HG03354 (cell line): ENCODE data around the gene IGSF23.
"Not testable (repeated sequence)": the region's sequence is repeated elsewhere in the genome, so short reads cannot be mapped to it uniquely, and the experiment has no call there.

Experiments
- ATAC-seq: cut with Tn5 transposase; IDR thresholded peaks from one replicate; pipeline ENCODE4 v1.9.1; 2021; ENCODE audit warnings: mild to moderate bottlenecking; ENCODE audit not compliant: unreplicated experiment, poor library complexity, severe bottlenecking

IGSF23 gene

GRCh38 chr19:44658069-44658733, 44.8 kb downstream of the IGSF23 start:
- ATAC-seq, result no peak

GRCh38 chr19:44660081-44660480, 46.7 kb downstream of the IGSF23 start:
- ATAC-seq, result no peak

- no peak for ATAC-seq
These were observed 47.8 kb downstream of the IGSF23 start for GRCh38 chr19:44661205-44661604.

GRCh38 chr19:44661904-44662303, 48.5 kb downstream of the IGSF23 start:
- no peak for ATAC-seq

- ATAC-seq, result no peak
These were observed 49.5 kb downstream of the IGSF23 start for GRCh38 chr19:44662691-44663385.

- ATAC-seq, result no peak
These were observed 50.6 kb downstream of the IGSF23 start for GRCh38 chr19:44663996-44664395.

GRCh38 chr19:44664976-44665375, 51.6 kb downstream of the IGSF23 start:
- ATAC-seq, result no peak

- ATAC-seq, result no peak
These were observed 53.6 kb downstream of the IGSF23 start for GRCh38 chr19:44666852-44667556.

GRCh38 chr19:44668985-44669764, 55.8 kb downstream of the IGSF23 start:
- no peak for ATAC-seq

- ATAC-seq, result not testable (repeated sequence)
These were observed 56.7 kb downstream of the IGSF23 start for GRCh38 chr19:44670027-44670426.

GRCh38 chr19:44671400-44671799, 58.0 kb downstream of the IGSF23 start, which contains the start of gene CEACAM19:
CEACAM19 (plus strand) TSS chr19:44671482; CDS start chr19:44671932, 450 bp downstream.
- ATAC-seq, result no peak

- no peak for ATAC-seq
These were observed 58.9 kb downstream of the IGSF23 start for GRCh38 chr19:44672226-44672625.

- no peak for ATAC-seq
These were observed 60.1 kb downstream of the IGSF23 start for GRCh38 chr19:44673510-44673909.

GRCh38 chr19:44675521-44675920, 62.2 kb downstream of the IGSF23 start:
- no peak for ATAC-seq

- ATAC-seq, result no peak
These were observed 63.9 kb downstream of the IGSF23 start for GRCh38 chr19:44677019-44677811.

- ATAC-seq, result no peak
These were observed 67.2 kb downstream of the IGSF23 start for GRCh38 chr19:44680536-44680935.

- ATAC-seq, result no peak
These were observed 68.8 kb downstream of the IGSF23 start for GRCh38 chr19:44681992-44682790.

GRCh38 chr19:44682807-44683206, 69.4 kb downstream of the IGSF23 start:
- ATAC-seq, result no peak
